GM21723 (cell line): ENCODE measurements around the gene TSTD2.

Experiments used
- ATAC-seq: cut with Tn5 transposase; IDR thresholded peaks from one replicate; pipeline ENCODE4 v1.9.1; 2021; ENCODE audit warnings: mild to moderate bottlenecking, moderate library complexity; ENCODE audit not compliant: unreplicated experiment

Gene TSTD2

GRCh38 chr9:97632985-97633858 is at the start of gene TSTD2, which contains the start of gene NCBP1:
Gene TSTD2, minus strand, starts transcription at chr9:97633368. Its CDS starts 5,806 bp downstream, at chr9:97627562.
Gene NCBP1, plus strand, starts transcription at chr9:97633821. Its CDS starts 61 bp downstream, at chr9:97633882.
- ATAC-seq = peak; percentile 89

- no peak for ATAC-seq
Observed at GRCh38 chr9:97682242-97682641, 49.1 kb upstream of the TSTD2 start.

- no peak for ATAC-seq
Observed at GRCh38 chr9:97675655-97676054, 42.5 kb upstream of the TSTD2 start.

- no peak for ATAC-seq
Observed at GRCh38 chr9:97673922-97674321, 40.8 kb upstream of the TSTD2 start.

- no peak for ATAC-seq
Observed at GRCh38 chr9:97672403-97672802, 39.2 kb upstream of the TSTD2 start.

GRCh38 chr9:97670586-97670985 is 37.4 kb upstream of the TSTD2 start:
- ATAC-seq = no peak

GRCh38 chr9:97668485-97668884 is 35.3 kb upstream of the TSTD2 start:
- no peak for ATAC-seq

- ATAC-seq = no peak
Observed at GRCh38 chr9:97666907-97667686, 33.9 kb upstream of the TSTD2 start.

GRCh38 chr9:97665742-97666141 is 32.6 kb upstream of the TSTD2 start:
- ATAC-seq = no peak

GRCh38 chr9:97660847-97661246 is 27.7 kb upstream of the TSTD2 start:
- no peak for ATAC-seq

GRCh38 chr9:97660340-97660739 is 27.2 kb upstream of the TSTD2 start:
- ATAC-seq = no peak

GRCh38 chr9:97659771-97660170 is 26.6 kb upstream of the TSTD2 start:
- no peak for ATAC-seq

- ATAC-seq = no peak
Observed at GRCh38 chr9:97658707-97659106, 25.5 kb upstream of the TSTD2 start.

GRCh38 chr9:97651646-97652045 is 18.5 kb upstream of the TSTD2 start:
- ATAC-seq = no peak

GRCh38 chr9:97647996-97648395 is 14.8 kb upstream of the TSTD2 start:
- no peak for ATAC-seq

- no peak for ATAC-seq
Observed at GRCh38 chr9:97645720-97646119, 12.6 kb upstream of the TSTD2 start.

GRCh38 chr9:97640325-97640724 is 7.2 kb upstream of the TSTD2 start:
- no peak for ATAC-seq

- ATAC-seq = no peak
Observed at GRCh38 chr9:97638666-97639065, 5.5 kb upstream of the TSTD2 start.

GRCh38 chr9:97636903-97637302 is 3.7 kb upstream of the TSTD2 start:
- no peak for ATAC-seq

GRCh38 chr9:97635026-97635425 is 1.9 kb upstream of the TSTD2 start:
- ATAC-seq = no peak

GRCh38 chr9:97633859-97634490 is 807 bp upstream of the TSTD2 start:
- peak; percentile 2 for ATAC-seq
